SK-N-SH (cell line): Measurements from ENCODE around the gene DENND2C. TPM values are rescaled to one million over a fixed set of nuclear protein-coding genes. Genes with fewer than 3 reads are reported as not detected.

Experiments used
- CTCF ChIA-PET: fragments of 300-600, 350-600 bp; formaldehyde crosslinking; extraction: SDS; loops from one replicate; lab custom pipeline; 2021; lab: Yijun Ruan, JAX
- POLR2A ChIA-PET: fragments of 350-600 bp; sonication (Branson Sonifier 250); formaldehyde crosslinking; extraction: SDS; loops from one replicate; lab custom pipeline; 2020; ENCODE audit warnings: antibody characterized with exemption, inconsistent platforms; lab: Yijun Ruan, JAX
- DNase-seq: peaks from one replicate; pipeline ENCODE4 v3.0.0; 2012
- H2AFZ ChIP-seq: fragments of 200-600 bp; sonication (generic); 2 replicates; pipeline ENCODE4 v1.8.1; 2016; ENCODE audit warnings: antibody characterized with exemption, mild to moderate bottlenecking, low read depth
- H3F3A ChIP-seq: fragments of 200-600 bp; sonication (generic); replicated peaks from 2 replicates; pipeline ENCODE3; 2016; ENCODE audit warnings: antibody characterized with exemption, mild to moderate bottlenecking; ENCODE audit not compliant: insufficient read depth
- H3K27ac ChIP-seq, 2 experiments: fragments of 200-500 bp in 1 of 2; fragments of 200-600 bp in 1 of 2; sonication (Bioruptor generic) in 1 of 2; sonication (generic), shearing (Covaris generic) in 1 of 2; 2 replicates each; pipeline versions ENCODE4 v1.5.1 to v1.6.1; 2014 to 2016; ENCODE audit warnings: low read depth in 2 of 2, inconsistent platforms in 1 of 2, low read length in 1 of 2, mild to moderate bottlenecking in 1 of 2, mixed read lengths in 1 of 2
- H3K27me3 ChIP-seq: fragments of 200-600 bp; sonication (generic), shearing (Covaris generic); 2 replicates; pipeline ENCODE4 v1.6.1; 2016; ENCODE audit warnings: mixed run types; ENCODE audit not compliant: insufficient read depth
- H3K36me3 ChIP-seq, 2 experiments: fragments of 200-500 bp in 1 of 2; fragments of 200-600 bp in 1 of 2; sonication (Bioruptor generic) in 1 of 2; sonication (generic) in 1 of 2; replicated peaks in 1 of 2; 2 replicates each; pipeline versions ENCODE3 to v1.5.1; 2014 to 2016; ENCODE audit warnings: low read length in 1 of 2, mild to moderate bottlenecking in 1 of 2; ENCODE audit not compliant: insufficient read depth in 2 of 2, control insufficient read depth in 1 of 2
- H3K4me1 ChIP-seq, 2 experiments: fragments of 200-500 bp in 1 of 2; fragments of 200-600 bp in 1 of 2; sonication (Bioruptor generic) in 1 of 2; sonication (generic), shearing (Covaris generic) in 1 of 2; 2 replicates each; pipeline versions ENCODE4 v1.5.1 to v1.6.1; 2014 to 2016; ENCODE audit warnings: low read depth in 1 of 2, low read length in 1 of 2, mixed run types in 1 of 2; ENCODE audit not compliant: insufficient read depth in 2 of 2, control insufficient read depth in 1 of 2
- H3K4me2 ChIP-seq: fragments of 200-600 bp; sonication (generic), shearing (Covaris generic); 2 replicates; pipeline ENCODE4 v1.6.1; 2017; ENCODE audit warnings: mixed run types
- H3K4me3 ChIP-seq, 2 experiments: fragments of 200-500 bp in 1 of 2; fragments of 200-600 bp in 1 of 2; sonication (Bioruptor generic) in 1 of 2; sonication (generic), shearing (Covaris generic) in 1 of 2; 2 replicates each; pipeline versions ENCODE4 v1.5.1 to v1.8.1; 2014 to 2016; ENCODE audit warnings: low read depth in 2 of 2, inconsistent platforms in 1 of 2, low read length in 1 of 2, mild to moderate bottlenecking in 1 of 2, mixed read lengths in 1 of 2, moderate library complexity in 1 of 2
- H3K79me2 ChIP-seq: fragments of 200-600 bp; sonication (generic); 2 replicates; pipeline ENCODE4 v1.8.1; 2017; ENCODE audit warnings: mild to moderate bottlenecking; ENCODE audit not compliant: insufficient read depth
- H3K9ac ChIP-seq: fragments of 200-600 bp; sonication (generic); 2 replicates; pipeline ENCODE4 v1.6.1; 2017; ENCODE audit warnings: mixed run types
- H3K9me2 ChIP-seq: fragments of 200-600 bp; sonication (generic); 2 replicates; pipeline ENCODE4 v1.6.1; 2017; ENCODE audit warnings: mixed run types
- H3K9me3 ChIP-seq: fragments of 200-600 bp; sonication (generic); 2 replicates; pipeline ENCODE4 v1.6.1; 2017; ENCODE audit warnings: mixed run types, mild to moderate bottlenecking, moderate library complexity
- H4K20me1 ChIP-seq: fragments of 200-600 bp; sonication (generic); 2 replicates; pipeline ENCODE4 v1.6.1; 2017; ENCODE audit warnings: mild to moderate bottlenecking, mixed run types; ENCODE audit not compliant: insufficient read depth
- FOXM1 ChIP-seq: IDR thresholded peaks from 2 replicates; pipeline ENCODE4 v1.4.0; 2012; ENCODE audit warnings: low read depth, mild to moderate bottlenecking
- SMC3 ChIP-seq: IDR thresholded peaks from 2 replicates; pipeline ENCODE4 v1.6.1; 2012; ENCODE audit warnings: low read depth, low read length, improper control_type of control experiment
- TEAD4 ChIP-seq: IDR thresholded peaks from 2 replicates; pipeline ENCODE4 v1.4.0; 2012; ENCODE audit warnings: mild to moderate bottlenecking, borderline replicate concordance; ENCODE audit not compliant: insufficient read depth
- WGBS: methylation state at CpG from one replicate; pipeline ENCODE4 v1.1.6; 2017; ENCODE audit warnings: low lambda C conversion rate; 5-methylcytosine and 5-hydroxymethylcytosine counted together
- polyA plus RNA-seq, 3 experiments: library from polyadenylated mRNA; depleted of rRNA; stranded (reverse); fragments of >200 nt; gene quantifications; 2 replicates each; pipeline ENCODE4 v1.2.3, GENCODE V29; 2012
- small RNA-seq, 7 experiments: library from RNA; depleted of rRNA; stranded (forward); fragments of <200 nt; gene quantifications; one replicate each; pipeline ENCODE3, GENCODE V24; 2012

Gene DENND2C
- polyA plus RNA-seq, 1 of the 3 experiments (the other 2 are of a cell fraction), result 0.03 TPM

GRCh38 chr1:114535401-114535800, 134.4 kb downstream of the DENND2C start:
- WGBS, result 33% methylated on average over 1 of the region's 1 CpG
- Histone ChIP-seq H3K27ac (no peak overlapping the region), H3K4me3 (no peak overlapping the region), H3K9me3 (no peaks in the 10 kb centered on the region), H3K27me3 (no peaks in the 10 kb centered on the region), H3K4me2 (no peak overlapping the region), H3K79me2 (no peaks in the 10 kb centered on the region), H2AFZ (no peak overlapping the region), H4K20me1 (no peaks in the 10 kb centered on the region), H3F3A (no peaks in the 10 kb centered on the region), H3K4me1 (no peaks in the 10 kb centered on the region), H3K36me3 (no peaks in the 10 kb centered on the region), H3K9me2 (no peaks in the 10 kb centered on the region), H3K9ac (no peak overlapping the region)
- POLR2A ChIA-PET, result no interaction called here
- no peak for DNase-seq
- CTCF ChIA-PET, result interaction anchor here (0.9 to 1.2 kb wide), 2 partner anchors 188 to 556 kb away, joined by 3 to 4 read pairs; partner anchors contain the start of gene OLFML3
- no peak for TF ChIP-seq TEAD4
- no peak for TF ChIP-seq FOXM1
- TF ChIP-seq SMC3, result no peak

Small RNA genes lying within 50 kb of the gene (small RNA-seq; reads per million reads assigned to genes)
- gene RN7SL432P, result 0 reads per million in 7 experiments

Other genes with a start within 250 kb of the DENND2C start
- 6.3 and 9.1 TPM in 2 replicates for gene TRIM33, start 158.8 kb downstream of the DENND2C start, polyA plus RNA-seq (2012; rRNA removed)
- gene BCAS2, start 88.4 kb downstream of the DENND2C start, polyA plus RNA-seq (2012; rRNA removed), result 16.1 and 19.6 TPM in 2 replicates
- not detected in 2 replicates for gene AMPD1, start 25.5 kb upstream of the DENND2C start, polyA plus RNA-seq (2012; rRNA removed)
- 15.9 and 23.3 TPM in 2 replicates for gene NRAS, start 46.7 kb upstream of the DENND2C start, polyA plus RNA-seq (2012; rRNA removed)
- gene CSDE1, start 87.9 kb upstream of the DENND2C start, polyA plus RNA-seq (2012; rRNA removed), result 151 and 249 TPM in 2 replicates
- gene SIKE1, start 110.6 kb upstream of the DENND2C start, polyA plus RNA-seq (2012; rRNA removed), result 29.8 and 41.1 TPM in 2 replicates
- not detected in 2 replicates for gene SYCP1, start 184.8 kb upstream of the DENND2C start, polyA plus RNA-seq (2012; rRNA removed)